Measurements from ENCODE around the gene OXNAD1.
A peak's percentile ranks its signal among the peaks of the same experiment; 100 is the strongest.

OXNAD1 gene

DNA sequence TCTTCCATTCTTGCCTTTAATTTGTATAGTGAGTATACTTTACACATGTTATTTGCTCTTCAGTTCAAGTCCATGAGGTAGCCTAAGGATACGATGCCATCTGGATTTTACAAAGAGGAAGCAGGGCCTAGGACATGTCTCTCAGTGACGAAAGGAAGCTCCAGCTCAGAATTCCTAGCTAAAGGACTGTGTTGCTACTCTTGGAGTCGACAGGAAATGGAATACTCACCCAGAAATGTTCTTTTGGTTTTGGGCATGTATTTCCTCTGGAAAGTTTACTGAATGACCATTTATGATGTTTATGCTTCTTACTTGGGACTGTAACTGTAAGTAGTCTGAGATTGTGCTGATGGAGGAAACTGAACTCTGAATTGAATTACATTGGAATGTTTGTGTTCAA, 12.5 kb downstream of the OXNAD1 start:
- DNase-seq (ENCODE audit: low read depth in 2 of 2) = no peak

GRCh38 chr3:16279010-16279801, 14.2 kb downstream of the OXNAD1 start:
- no peak for DNase-seq (ENCODE audit: low read depth in 2 of 2)

- no peak for DNase-seq (ENCODE audit: low read depth in 2 of 2)
Measured at GRCh38 chr3:16280671-16281070, 15.7 kb downstream of the OXNAD1 start.

GRCh38 chr3:16284633-16285032, 19.6 kb downstream of the OXNAD1 start:
- no peak for DNase-seq (ENCODE audit: low read depth in 2 of 2)

DNA sequence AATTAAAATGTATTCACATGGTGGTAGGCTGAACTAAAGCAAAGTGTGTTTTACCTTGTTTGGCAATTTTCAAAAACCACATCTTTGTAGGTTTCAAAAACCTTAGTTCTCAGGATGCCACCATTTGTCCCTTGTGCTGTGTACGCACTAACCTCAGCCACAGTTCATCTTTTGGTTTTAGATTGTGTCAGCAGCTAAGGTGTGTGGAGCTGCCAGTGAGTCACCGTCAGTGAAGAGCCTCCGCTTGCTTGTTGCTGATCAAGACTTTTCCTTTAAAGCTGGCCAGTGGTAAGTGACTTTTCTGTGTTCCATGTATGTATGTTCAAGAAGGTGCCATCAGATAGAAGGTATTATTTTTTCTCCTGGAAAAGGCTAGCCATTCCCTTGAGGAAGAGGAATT, 21.1 kb downstream of the OXNAD1 start:
- DNase-seq (ENCODE audit: low read depth in 2 of 2) = peak in 1 of 2 donors; percentile 38

GRCh38 chr3:16286751-16287543, 21.9 kb downstream of the OXNAD1 start:
- DNase-seq (ENCODE audit: low read depth in 2 of 2) = no peak

DNA sequence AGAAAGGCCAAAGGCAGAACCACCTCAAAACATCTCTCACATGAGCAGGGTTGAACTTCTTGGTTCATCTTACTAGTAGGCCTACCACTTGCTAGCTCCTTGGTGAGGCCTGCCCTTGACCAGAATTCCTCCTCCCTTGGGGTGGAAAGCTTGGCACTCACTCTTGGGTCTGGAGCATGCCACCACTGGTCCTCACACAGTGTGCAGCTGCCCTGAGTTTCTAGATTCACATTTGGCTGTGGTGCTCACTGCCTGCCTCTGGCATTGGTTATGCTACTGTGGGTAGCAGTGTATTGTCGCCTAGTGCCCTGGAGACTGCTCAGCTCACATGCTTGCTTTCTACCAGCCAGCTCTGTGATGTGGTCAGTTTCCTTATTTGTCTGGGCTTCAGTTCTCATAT, 23.7 kb downstream of the OXNAD1 start:
- DNase-seq (ENCODE audit: low read depth in 2 of 2) = no peak

GRCh38 chr3:16289144-16289889, 24.3 kb downstream of the OXNAD1 start:
- DNase-seq (ENCODE audit: low read depth in 2 of 2) = no peak

DNA sequence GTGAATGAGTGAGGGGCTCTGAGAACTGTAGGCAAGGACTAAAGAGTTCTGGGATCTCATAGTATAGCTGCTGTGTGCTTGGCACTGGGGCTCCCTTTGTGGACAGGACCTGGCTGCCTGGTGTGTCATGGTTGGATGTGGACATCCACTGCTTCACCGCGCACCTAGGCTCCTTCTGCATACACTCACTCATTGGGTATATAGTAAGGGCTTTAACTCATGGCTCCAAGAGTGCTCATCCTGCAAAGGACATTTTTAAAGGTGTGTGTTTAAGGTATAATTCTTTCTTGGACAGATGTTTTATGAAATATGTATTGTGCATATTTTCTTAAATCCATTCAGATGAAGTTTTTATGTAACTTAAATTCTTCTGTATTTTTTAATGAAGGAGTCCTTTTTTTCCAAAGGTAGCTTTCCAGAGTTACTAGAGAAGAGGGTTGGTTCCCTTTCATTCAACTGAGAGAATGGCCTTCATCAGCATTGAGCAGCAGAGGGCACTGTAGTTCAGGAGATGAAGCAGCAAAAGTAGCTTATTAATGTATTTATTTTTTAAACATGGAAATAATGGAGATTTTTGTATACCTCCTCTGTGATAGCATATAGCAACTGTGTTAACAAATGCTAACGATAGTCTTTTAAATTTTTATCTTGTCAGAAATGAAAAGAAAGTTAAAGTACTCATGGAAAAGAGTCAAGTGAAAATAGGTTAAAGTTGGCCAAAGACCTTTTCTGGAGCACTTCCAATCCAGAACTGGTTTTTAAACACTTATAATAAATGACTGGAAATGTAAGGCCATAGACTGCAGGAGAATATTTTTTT, 25.2 kb downstream of the OXNAD1 start:
- no peak for DNase-seq (ENCODE audit: low read depth in 2 of 2)

- DNase-seq (ENCODE audit: low read depth in 2 of 2) = no peak
Measured at GRCh38 chr3:16290827-16291196, 25.8 kb downstream of the OXNAD1 start.

DNA sequence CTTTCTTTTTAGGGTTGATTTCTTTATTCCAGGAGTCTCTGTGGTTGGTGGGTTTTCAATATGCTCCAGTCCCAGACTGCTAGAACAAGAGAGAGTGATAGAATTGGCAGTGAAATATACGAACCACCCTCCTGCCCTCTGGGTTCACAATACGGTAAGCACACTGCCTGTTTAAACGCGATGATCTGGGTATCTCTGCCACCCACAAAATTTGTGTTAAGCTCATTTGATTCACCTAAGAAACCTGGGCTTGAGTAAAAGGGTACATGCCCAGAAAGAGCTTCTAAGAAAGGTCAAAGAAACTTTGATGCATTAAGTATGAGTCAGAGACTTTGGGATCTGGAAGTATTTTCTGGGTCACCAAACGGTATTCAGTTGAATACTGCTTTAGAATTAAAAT, 29.8 kb downstream of the OXNAD1 start:
- DNase-seq (ENCODE audit: low read depth in 2 of 2) = no peak

DNA sequence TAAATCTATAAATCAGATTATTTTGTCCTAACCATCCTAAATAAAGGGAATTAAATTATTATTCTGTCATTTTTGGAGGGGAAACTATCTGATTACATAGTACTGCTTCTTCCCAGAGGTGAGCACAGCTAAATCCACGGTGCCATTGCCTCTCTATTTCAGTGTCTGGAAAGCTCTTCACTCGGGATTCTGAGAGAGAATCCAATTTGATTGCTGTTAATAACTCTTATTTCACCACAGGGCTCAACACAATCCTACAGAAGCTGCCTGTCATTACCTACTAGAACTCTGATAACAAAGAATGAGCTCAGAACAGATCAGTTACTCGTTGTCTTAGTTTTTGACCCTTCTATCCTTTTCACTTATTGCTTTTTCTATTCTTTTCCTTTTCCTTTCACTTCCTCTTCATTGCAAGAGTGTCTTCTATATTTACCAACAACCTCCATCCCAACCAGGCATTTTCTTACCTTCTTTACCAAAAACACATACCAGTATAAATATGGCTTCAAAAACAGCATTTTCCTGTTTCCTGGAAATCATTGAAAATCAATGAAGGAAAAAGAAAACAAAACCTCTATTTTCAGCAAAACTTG, 30.4 kb downstream of the OXNAD1 start:
- no peak for DNase-seq (ENCODE audit: low read depth in 2 of 2)

DNA sequence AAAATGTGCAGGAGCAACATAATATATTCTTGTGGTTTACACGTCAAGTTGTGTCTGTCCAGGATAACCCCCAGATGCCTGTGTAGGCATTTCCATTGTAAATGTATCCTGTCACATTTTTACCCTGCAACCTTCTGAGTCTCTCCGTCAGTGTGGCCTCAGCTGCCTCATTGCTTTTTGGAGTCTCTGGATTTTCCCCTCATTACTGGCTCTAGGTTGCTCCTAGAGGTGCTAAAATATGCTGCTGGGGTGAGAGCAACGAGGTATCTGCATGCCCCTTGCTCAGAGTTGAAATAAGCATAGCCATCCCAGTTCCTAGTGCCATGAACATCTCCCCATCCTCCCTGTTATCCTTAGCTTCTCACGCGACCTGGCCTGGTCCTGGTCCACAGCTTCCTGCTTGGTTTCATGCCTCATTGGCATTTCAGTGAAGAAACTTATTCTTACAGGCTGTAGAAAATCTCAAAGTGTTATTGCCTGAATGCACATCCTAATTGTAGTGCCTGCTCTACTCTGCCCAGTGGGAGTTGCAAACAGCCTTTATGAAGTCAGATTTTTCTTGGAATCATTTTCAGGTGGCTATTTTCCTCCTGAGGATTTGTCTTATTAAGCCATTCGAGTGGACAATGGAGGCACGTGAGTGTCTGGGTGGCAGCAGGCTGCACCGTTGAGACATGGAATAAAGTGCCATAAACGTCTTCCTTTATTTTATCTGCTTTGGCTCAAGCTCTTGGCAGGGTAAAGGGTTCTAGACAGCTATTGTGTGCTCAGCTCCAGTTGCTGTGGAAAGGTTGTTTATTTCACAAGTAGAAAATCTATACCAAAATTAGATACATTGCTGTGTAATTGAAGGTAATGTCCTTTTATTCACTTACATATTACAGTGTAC, 33.2 kb downstream of the OXNAD1 start:
- DNase-seq (ENCODE audit: low read depth in 2 of 2) = no peak

- DNase-seq (ENCODE audit: low read depth in 2 of 2) = no peak
Measured at GRCh38 chr3:16298891-16299290, 33.9 kb downstream of the OXNAD1 start.

DNA sequence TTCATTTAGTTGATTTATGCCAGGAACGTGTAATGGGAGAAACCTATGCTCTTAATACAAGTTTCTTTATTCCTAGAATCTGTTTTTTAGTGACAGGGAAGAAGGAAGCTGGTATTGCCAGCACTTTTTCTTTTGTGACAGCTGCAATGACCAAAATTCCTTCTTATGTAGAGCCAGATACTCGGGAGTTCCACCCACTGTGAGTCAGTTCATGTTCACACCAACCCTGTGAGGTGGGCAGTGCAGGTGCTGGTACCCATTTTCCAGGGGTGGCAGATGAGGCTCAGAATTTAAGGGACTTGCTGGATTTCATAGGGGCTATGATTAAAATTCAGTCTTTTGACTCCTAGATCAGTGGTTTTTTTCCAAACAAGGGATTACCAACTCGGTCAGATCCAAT, 34.7 kb downstream of the OXNAD1 start:
- DNase-seq (ENCODE audit: low read depth in 2 of 2) = no peak

GRCh38 chr3:16300307-16300706, 35.3 kb downstream of the OXNAD1 start:
- DNase-seq (ENCODE audit: low read depth in 2 of 2) = no peak

DNA sequence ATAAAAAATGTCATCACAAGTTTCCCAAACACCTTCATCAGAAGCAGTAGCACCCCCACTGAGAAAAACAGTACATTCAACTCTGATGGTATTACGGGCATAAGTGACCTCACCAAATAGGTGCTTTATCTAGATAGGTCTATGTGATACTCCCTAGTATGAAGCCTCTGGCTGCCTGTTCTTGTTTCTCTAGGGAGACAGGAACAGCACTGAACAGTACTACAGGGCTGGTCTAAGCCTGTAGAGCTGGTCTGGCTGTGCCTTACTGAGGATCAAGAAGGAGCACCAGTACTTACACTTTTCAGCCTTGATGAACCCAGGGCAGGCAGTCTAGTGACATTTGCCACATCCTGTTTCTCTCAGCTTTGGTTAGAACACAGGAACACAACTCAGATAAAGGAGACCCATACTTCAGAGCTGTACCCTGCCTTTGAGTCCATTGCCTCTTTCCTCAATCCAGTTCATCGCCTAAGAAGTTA, 35.9 kb downstream of the OXNAD1 start:
- DNase-seq (ENCODE audit: low read depth in 2 of 2) = no peak

GRCh38 chr3:16301507-16301906, 36.5 kb downstream of the OXNAD1 start:
- DNase-seq (ENCODE audit: low read depth in 2 of 2) = no peak

DNA sequence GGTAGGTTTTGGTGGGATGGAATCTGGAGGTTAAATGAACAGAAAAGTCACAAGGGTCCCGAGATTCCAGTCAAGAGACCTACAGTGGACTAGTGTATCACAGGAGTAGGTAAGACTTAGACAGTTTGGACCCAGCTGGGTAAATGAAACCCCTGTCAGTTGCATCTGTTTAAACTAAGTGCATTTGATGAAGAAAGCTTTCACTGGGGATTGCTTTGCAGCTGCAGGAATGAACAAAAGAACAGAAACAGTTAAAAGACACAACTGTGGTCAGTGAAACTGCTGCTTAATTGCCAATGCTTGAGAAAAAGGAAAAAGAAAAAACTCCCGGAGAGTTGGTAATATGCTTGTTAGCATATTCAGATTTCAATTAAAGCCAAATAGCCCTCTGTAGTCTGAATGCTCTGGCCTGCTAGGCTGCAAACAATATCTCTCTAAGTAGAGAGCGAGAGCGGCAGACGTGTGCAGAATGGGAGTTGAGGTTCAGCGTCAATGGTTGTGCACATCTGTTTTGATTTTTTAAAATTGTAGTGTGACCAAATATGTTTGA, 37.1 kb downstream of the OXNAD1 start:
- no peak for DNase-seq (ENCODE audit: low read depth in 2 of 2)

Data from activated CD4-positive, alpha-beta T cell treated with anti-CD3 and anti-CD28 coated beads for 24 hours (primary cell).